ENCODE measurements around the gene PPP3CA.
A peak's percentile ranks its signal among the peaks of the same experiment; 100 is the strongest.

The PPP3CA gene

DNA sequence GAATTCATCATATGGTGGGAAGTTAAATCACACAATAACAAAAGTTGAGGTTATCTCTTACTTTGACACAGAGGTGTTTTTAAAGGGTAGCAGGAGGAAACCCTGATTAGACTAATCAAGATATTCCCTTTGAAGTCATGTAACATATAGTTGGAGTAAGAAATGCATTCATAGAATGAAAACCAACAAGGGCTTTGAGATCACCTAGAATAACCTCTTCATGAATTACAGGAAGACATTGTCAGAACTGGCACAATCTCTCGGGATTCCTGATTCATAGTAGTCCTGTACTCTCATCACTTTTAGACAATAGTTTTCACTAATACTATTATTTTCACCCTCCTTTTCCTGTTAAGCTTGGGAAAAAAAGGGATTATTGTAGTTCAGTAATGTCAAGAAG lies 170.2 kb downstream of the PPP3CA start:
- peaks cover 3% of the 10 kb centered on the region for H3K36me3 ChIP-seq (ENCODE audit: low read depth)
- no peak overlapping the region for H3K27ac ChIP-seq (ENCODE audit: poor library complexity, severe bottlenecking)
- no peak for ATAC-seq (ENCODE audit: low read depth)
- H3K4me1 ChIP-seq (ENCODE audit: insufficient read depth, poor library complexity, severe bottlenecking), result peaks cover 17% of the 10 kb centered on the region
- H3K4me3 ChIP-seq (ENCODE audit: severe bottlenecking), result no peak overlapping the region
- H3K27me3 ChIP-seq (ENCODE audit: insufficient read depth, poor library complexity, severe bottlenecking), result no peaks in the 10 kb centered on the region
- H3K9me3 ChIP-seq (ENCODE audit: severe bottlenecking), result peaks cover 2% of the 10 kb centered on the region
- no peak for DNase-seq (ENCODE audit: low spot score)
- no peak for TF ChIP-seq CTCF (IDR thresholded peaks at IDR 0.05; ENCODE audit: poor library complexity, severe bottlenecking)

- Histone ChIP-seq H3K36me3 (ENCODE audit: low read depth) (no peaks in the 10 kb centered on the region; the same call in 1 of the 2 replicates), H3K27me3 (ENCODE audit: insufficient read depth, poor library complexity, severe bottlenecking) (no peaks in the 10 kb centered on the region), H3K27ac (ENCODE audit: poor library complexity, severe bottlenecking) (no peak overlapping the region), H3K4me1 (ENCODE audit: insufficient read depth, poor library complexity, severe bottlenecking) (peaks cover 22% of the 10 kb centered on the region), H3K9me3 (ENCODE audit: severe bottlenecking) (peaks cover 2% of the 10 kb centered on the region), H3K4me3 (ENCODE audit: severe bottlenecking) (no peak overlapping the region)
- no peak for TF ChIP-seq CTCF (IDR thresholded peaks at IDR 0.05; ENCODE audit: poor library complexity, severe bottlenecking)
- ATAC-seq (ENCODE audit: low read depth) (no peak), DNase-seq (ENCODE audit: low spot score) (no peak)
Observed at GRCh38 chr4:101175896-101176676, 171.2 kb downstream of the PPP3CA start.

- peaks cover 16% of the 10 kb centered on the region for H3K4me1 ChIP-seq (ENCODE audit: insufficient read depth, poor library complexity, severe bottlenecking)
- TF ChIP-seq CTCF (IDR thresholded peaks at IDR 0.05; ENCODE audit: poor library complexity, severe bottlenecking), result no peak
- ATAC-seq (ENCODE audit: low read depth) (no peak), DNase-seq (ENCODE audit: low spot score) (no peak)
- no peak overlapping the region for H3K4me3 ChIP-seq (ENCODE audit: severe bottlenecking)
- peaks cover 2% of the 10 kb centered on the region for H3K9me3 ChIP-seq (ENCODE audit: severe bottlenecking)
- H3K36me3 ChIP-seq (ENCODE audit: low read depth), result no peaks in the 10 kb centered on the region
- H3K27ac ChIP-seq (ENCODE audit: poor library complexity, severe bottlenecking), result no peak overlapping the region
- H3K27me3 ChIP-seq (ENCODE audit: insufficient read depth, poor library complexity, severe bottlenecking), result no peaks in the 10 kb centered on the region
Observed at GRCh38 chr4:101174679-101175345, 172.5 kb downstream of the PPP3CA start.

DNA sequence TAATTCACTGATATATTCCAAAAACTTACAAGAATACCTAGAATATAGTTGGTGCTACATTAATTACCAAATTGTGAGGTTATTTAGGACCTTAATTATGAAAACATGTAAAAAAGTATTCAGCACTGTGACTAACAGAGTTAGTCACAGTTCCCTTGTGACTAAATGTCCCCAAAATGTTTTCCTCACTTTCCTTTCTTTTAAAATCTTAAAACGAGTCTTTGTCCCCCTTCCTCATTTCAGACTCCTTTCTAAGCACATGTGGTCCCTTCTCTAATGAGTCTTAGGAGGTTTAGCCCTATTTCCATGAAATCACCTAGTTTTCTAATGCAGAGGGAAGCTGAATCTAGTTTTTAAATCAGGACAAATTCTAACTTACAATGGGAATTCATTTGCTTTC lies 175.0 kb downstream of the PPP3CA start:
- Histone ChIP-seq H3K36me3 (ENCODE audit: low read depth) (no peaks in the 10 kb centered on the region), H3K4me1 (ENCODE audit: insufficient read depth, poor library complexity, severe bottlenecking) (peaks cover 19% of the 10 kb centered on the region), H3K27ac (ENCODE audit: poor library complexity, severe bottlenecking) (no peak overlapping the region), H3K4me3 (ENCODE audit: severe bottlenecking) (no peak overlapping the region), H3K27me3 (ENCODE audit: insufficient read depth, poor library complexity, severe bottlenecking) (no peaks in the 10 kb centered on the region), H3K9me3 (ENCODE audit: severe bottlenecking) (no peaks in the 10 kb centered on the region)
- DNase-seq (ENCODE audit: low spot score) (no peak), ATAC-seq (ENCODE audit: low read depth) (no peak)
- no peak for TF ChIP-seq CTCF (IDR thresholded peaks at IDR 0.05; ENCODE audit: poor library complexity, severe bottlenecking)

GRCh38 chr4:101171747-101172146 lies 175.6 kb downstream of the PPP3CA start:
- Histone ChIP-seq H3K27me3 (ENCODE audit: insufficient read depth, poor library complexity, severe bottlenecking) (no peaks in the 10 kb centered on the region), H3K36me3 (ENCODE audit: low read depth) (no peaks in the 10 kb centered on the region), H3K27ac (ENCODE audit: poor library complexity, severe bottlenecking) (no peak overlapping the region), H3K4me1 (ENCODE audit: insufficient read depth, poor library complexity, severe bottlenecking) (peaks cover 22% of the 10 kb centered on the region), H3K4me3 (ENCODE audit: severe bottlenecking) (no peak overlapping the region), H3K9me3 (ENCODE audit: severe bottlenecking) (no peaks in the 10 kb centered on the region)
- ATAC-seq (ENCODE audit: low read depth) (peak; percentile 72), DNase-seq (ENCODE audit: low spot score) (no peak)
- TF ChIP-seq CTCF (IDR thresholded peaks at IDR 0.05; ENCODE audit: poor library complexity, severe bottlenecking), result no peak

Measured in RWPE2 (cell line).